GM12801 (cell line): ENCODE measurements around the gene NEK9.

Experiments used
- TF ChIP-seq, protein P1 (sequence below): IDR thresholded peaks from one replicate; pipeline ENCODE4 v1.5.1; 2011; ENCODE audit warnings: control low read depth; ENCODE audit not compliant: insufficient read length; ENCODE audit errors: extremely low read depth

NEK9 gene

DNA sequence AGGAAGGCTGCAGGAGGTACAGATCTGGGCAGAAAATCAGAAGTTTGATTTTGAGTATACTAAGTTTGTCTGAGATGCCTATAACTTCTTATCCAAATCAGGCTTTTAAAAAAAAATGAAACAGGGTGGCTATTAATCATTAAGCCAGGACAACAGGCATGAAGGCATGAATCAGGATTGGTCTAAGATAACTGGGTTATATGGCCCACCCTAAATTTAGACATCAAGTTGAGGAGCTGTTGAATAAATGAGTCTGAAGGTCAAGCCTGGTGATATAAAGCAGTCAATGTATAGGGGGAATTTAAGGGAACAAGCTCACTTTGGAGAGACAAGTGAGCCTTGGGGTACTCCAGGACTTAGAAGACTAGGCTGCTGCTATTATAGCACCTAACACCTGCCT, 28.6 kb downstream of the NEK9 start:
- TF ChIP-seq, protein P1, sequence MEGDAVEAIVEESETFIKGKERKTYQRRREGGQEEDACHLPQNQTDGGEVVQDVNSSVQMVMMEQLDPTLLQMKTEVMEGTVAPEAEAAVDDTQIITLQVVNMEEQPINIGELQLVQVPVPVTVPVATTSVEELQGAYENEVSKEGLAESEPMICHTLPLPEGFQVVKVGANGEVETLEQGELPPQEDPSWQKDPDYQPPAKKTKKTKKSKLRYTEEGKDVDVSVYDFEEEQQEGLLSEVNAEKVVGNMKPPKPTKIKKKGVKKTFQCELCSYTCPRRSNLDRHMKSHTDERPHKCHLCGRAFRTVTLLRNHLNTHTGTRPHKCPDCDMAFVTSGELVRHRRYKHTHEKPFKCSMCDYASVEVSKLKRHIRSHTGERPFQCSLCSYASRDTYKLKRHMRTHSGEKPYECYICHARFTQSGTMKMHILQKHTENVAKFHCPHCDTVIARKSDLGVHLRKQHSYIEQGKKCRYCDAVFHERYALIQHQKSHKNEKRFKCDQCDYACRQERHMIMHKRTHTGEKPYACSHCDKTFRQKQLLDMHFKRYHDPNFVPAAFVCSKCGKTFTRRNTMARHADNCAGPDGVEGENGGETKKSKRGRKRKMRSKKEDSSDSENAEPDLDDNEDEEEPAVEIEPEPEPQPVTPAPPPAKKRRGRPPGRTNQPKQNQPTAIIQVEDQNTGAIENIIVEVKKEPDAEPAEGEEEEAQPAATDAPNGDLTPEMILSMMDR, result no peak

- TF ChIP-seq, protein P1, result no peak
These were observed 29.9 kb downstream of the NEK9 start for GRCh38 chr14:75096959-75097358.

GRCh38 chr14:75095690-75096089, 31.2 kb downstream of the NEK9 start:
- TF ChIP-seq, protein P1, result no peak

DNA sequence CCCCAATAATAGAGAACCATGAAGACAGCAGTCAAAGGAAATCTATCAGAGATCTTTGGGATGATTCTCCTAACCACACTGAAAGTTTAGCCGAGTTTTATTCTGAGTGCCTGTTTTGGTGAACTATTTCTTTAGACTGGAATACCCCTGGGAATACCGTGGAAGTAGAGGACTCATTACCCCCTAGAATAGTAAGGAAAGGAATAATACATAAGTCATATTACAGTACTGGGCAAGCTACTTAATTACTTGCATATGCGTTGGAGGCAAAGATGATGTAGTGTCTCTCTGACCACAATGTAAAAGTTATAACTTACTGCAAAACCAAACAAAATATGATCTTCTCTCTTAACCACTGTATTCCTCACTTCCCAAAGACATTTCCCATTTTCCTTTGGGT, 32.0 kb downstream of the NEK9 start:
- TF ChIP-seq, protein P1, result no peak

DNA sequence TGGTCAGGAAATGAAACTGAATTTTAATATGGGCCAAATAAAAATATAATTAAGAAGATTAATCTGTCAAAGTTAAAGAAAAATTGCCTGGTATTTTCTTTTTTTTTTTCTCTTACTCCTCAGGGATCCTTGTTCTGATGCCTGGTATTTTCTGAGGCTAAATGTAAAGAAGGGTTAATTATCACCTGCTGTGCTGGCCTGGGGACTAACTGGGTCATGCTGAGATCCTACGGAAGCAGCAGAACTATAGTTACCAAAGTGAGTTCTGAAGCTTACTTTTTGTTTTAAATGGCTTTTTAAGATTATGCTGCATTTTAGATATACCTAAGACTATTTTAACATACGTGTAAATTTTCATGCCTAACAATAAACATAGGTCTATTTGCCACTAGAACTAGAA, 34.1 kb downstream of the NEK9 start:
- TF ChIP-seq, protein P1, result no peak

DNA sequence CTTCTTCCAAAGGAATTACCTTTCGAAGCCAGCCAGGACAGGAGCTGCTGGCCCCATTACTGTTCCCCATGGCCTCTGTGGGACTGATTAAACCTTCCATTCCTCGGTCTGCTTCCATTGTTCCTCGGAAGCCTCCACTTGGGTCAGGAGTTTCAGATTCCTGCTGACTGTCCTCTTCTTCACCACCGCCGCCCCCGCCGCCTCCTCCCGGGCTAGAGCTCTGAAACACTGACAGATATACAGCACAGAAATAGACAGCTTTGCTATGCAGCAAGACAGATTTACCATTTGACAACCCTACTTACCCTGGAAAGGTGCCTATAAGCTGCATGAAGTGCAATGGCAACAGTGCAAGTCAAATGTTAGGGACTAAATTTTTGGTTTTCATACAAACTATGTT, 35.6 kb downstream of the NEK9 start:
- TF ChIP-seq, protein P1, result no peak

GRCh38 chr14:75090353-75090752, 36.5 kb downstream of the NEK9 start:
- TF ChIP-seq, protein P1, result no peak

DNA sequence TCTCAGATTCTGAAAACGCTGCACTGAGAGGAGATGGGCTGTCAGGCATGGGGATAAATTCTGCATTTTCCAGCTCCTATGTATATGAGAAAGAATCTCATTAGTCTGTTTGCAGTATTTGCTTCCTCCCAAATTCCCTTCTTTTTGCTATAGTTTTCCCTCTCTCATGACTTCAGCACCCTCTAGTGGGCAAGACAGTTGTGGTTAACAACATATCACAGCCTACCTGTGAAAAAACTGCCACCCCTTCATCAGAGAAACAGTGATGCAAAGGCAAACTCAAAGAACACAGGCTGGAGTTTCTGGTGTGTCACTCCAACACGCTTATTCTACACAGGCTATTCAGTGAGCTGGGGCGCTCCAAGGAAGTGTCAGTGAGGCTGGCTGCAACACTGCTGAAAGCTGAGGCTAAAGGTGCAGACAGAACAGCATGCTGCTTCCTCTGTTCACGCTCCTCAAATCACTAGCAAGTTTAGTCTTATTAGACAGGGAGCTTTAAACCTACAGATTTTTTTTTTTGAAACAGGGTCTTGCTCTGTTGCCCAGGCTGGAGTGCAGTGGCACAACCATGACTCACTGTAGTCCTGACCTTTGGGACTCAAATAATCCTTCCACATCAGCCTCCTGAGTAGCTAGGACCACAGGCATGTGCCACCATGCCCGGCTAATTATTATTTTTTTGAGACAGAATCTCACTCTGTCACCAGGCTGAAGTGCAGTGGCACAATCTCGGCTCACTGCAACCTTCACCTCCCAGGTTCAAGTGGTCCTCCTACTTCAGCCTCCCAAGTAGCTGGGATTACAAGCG, 38.1 kb downstream of the NEK9 start:
- TF ChIP-seq, protein P1, result no peak
